KMS-11 (cell line): ENCODE results near the gene EFNA4.

Experiments used
- H2AFZ ChIP-seq: fragments of 200-600 bp; sonication (generic); 2 replicates; pipeline ENCODE4 v1.6.1; 2016; ENCODE audit warnings: antibody characterized with exemption, mixed run types, low read depth
- H3K27ac ChIP-seq: fragments of 200-600 bp; sonication (generic); 2 replicates; pipeline ENCODE4 v1.6.1; 2016; ENCODE audit warnings: mild to moderate bottlenecking, mixed run types
- H3K27me3 ChIP-seq: fragments of 200-600 bp; sonication (generic); 2 replicates; pipeline ENCODE4 v1.6.1; 2017; ENCODE audit warnings: mild to moderate bottlenecking, low read depth, mixed run types, moderate library complexity; ENCODE audit not compliant: insufficient read depth
- H3K36me3 ChIP-seq: fragments of 200-600 bp; sonication (generic); 2 replicates; pipeline ENCODE4 v1.6.1; 2017; ENCODE audit warnings: mild to moderate bottlenecking, mixed run types; ENCODE audit not compliant: insufficient read depth
- H3K4me1 ChIP-seq: fragments of 200-600 bp; sonication (generic); 2 replicates; pipeline ENCODE4 v1.6.1; 2016; ENCODE audit warnings: mild to moderate bottlenecking, low read depth, mixed run types; ENCODE audit not compliant: poor library complexity, severe bottlenecking
- H3K4me2 ChIP-seq: fragments of 200-600 bp; sonication (generic); 2 replicates; pipeline ENCODE4 v1.7.0; 2016; ENCODE audit warnings: mild to moderate bottlenecking, mixed run types
- H3K4me3 ChIP-seq: fragments of 200-600 bp; sonication (generic); IDR thresholded peaks from 2 replicates; pipeline ENCODE4 v1.6.1; 2017; ENCODE audit warnings: low read depth, low read length, mixed read lengths; ENCODE audit not compliant: insufficient read depth
- H3K79me2 ChIP-seq: fragments of 200-600 bp; sonication (generic); 2 replicates; pipeline ENCODE4 v1.6.1; 2016; ENCODE audit warnings: low read depth, mixed run types; ENCODE audit not compliant: insufficient read depth
- H3K9ac ChIP-seq: fragments of 200-600 bp; sonication (generic); 2 replicates; pipeline ENCODE4 v1.6.1; 2016; ENCODE audit warnings: mild to moderate bottlenecking, mixed run types
- H4K20me1 ChIP-seq: fragments of 200-600 bp; sonication (generic); 2 replicates; pipeline ENCODE4 v1.6.1; 2016; ENCODE audit warnings: mild to moderate bottlenecking, mixed run types; ENCODE audit not compliant: insufficient read depth
- CTCF ChIP-seq: fragments of 200-600 bp; sonication (generic); conservative IDR thresholded peaks from 2 replicates; pipeline ENCODE4 v1.6.1; 2017; ENCODE audit warnings: low read depth, mild to moderate bottlenecking, antibody characterized with exemption, low read length, moderate library complexity, mixed read lengths

EFNA4 gene

DNA sequence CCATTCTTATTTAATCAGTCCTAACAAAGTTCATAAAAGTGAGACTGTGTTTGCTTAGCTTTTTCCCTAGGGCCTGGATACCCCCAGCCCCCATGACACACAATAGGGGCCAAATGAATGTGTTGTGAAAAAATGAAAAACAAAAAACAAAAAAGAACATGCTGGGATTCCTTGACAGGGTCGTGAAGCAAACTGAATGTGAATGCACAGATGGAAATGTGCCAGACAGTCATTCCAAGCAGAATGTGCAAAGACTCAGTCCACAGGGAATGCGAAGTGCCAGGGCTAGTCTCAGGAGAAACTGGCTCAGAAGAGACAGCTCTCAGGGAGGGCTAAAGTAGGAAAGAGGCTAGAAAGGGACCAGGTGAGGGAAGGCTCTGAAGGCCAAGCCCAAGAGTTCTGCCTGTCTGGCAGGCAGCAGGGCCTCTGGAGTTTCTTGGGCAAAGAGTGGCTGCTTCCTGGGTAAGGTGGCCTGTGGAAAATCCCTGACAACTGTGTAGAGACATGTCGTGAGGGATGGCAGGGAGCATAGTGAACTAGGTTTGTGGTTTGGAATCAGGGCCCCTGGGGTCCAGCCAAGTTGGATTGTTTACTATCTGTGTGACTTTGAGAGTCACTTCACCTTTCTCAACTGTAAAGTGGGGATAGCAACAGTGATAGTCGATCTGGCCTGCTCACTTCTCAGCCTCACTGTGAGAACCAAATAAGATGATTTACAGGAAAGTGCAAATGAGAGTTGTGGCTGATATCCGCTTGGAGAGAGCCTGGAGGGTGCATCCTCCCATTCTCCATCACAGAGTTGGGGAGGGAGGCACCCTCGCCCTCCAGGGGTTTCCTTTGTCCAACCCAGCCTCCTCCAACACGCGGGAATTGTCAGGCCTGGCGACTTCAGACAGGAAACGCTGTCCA is 13.6 kb upstream of the EFNA4 start:
- H4K20me1 ChIP-seq = no peaks in the 10 kb centered on the region
- peak overlapping the region; percentile 94 for H3K4me3 ChIP-seq
- peak overlapping the region; percentile 51 for H3K9ac ChIP-seq
- H3K27ac ChIP-seq = peak overlapping the region; percentile 77
- no peaks in the 10 kb centered on the region; the same call in 1 of the 2 replicates for H3K36me3 ChIP-seq
- H3K4me2 ChIP-seq = peak overlapping the region; percentile 67
- H3K27me3 ChIP-seq = no peaks in the 10 kb centered on the region
- peaks cover 13% of the 10 kb centered on the region; the same call in 1 of the 2 replicates for H3K79me2 ChIP-seq
- peaks cover 51% of the 10 kb centered on the region for H3K4me1 ChIP-seq
- H2AFZ ChIP-seq = peak overlapping the region; percentile 90
- TF ChIP-seq CTCF = no peak

DNA sequence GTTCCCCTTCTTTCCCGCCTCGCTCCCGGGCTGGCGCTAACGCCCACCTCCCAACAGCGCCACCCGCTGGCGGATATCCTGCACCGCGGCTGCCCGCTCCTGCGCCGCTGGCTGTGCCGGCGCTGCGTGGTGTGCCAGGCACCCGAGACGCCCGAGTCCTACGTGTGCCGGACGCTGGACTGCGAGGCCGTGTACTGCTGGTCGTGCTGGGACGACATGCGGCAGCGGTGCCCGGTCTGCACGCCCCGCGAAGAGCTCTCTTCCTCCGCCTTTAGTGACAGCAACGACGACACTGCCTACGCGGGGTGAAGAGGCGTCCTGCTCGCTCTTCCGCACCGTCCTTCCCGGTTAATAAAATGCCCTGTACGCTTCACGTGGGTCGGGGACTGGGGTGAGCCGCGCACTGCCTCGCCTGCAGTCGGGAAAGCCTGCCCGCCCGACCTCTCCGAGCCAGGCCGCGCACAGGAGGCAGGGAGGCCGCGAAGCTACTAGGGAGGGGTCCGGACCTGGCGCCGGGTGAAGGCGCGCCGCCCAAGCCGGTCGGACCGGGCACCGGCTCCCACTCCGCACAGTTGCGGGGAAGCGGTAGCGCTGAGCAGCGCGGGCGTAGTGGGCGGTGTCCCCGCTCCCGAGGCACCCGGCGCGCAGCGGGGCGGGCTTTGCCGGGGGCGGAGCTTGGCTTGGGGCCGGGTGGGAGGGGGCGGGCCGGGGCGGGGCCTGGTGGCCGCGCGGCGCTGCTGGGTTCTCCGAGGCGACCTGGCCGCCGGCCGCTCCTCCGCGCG is 12.8 kb upstream of the EFNA4 start, which contains the start of gene ADAM15:
Gene ADAM15 (plus strand): TSS at position 757 of the 782 bp plus-strand sequence. CDS start 71 bp downstream, outside the sequence.
- no peaks in the 10 kb centered on the region for H4K20me1 ChIP-seq
- peaks cover 13% of the 10 kb centered on the region; the same call in 1 of the 2 replicates for H3K79me2 ChIP-seq
- peak within 1 kb of the TSS; percentile 77 for H3K27ac ChIP-seq
- no peaks in the 10 kb centered on the region; the same call in 1 of the 2 replicates for H3K36me3 ChIP-seq
- H3K4me2 ChIP-seq = peak within 1 kb of the TSS; percentile 92
- H2AFZ ChIP-seq = peak within 1 kb of the TSS; percentile 90
- peak; percentile 100 for TF ChIP-seq CTCF
- no peaks in the 10 kb centered on the region for H3K27me3 ChIP-seq
- peak within 1 kb of the TSS; percentile 98 for H3K4me3 ChIP-seq
- H3K4me1 ChIP-seq = peaks cover 43% of the 10 kb centered on the region
- H3K9ac ChIP-seq = peak within 1 kb of the TSS; percentile 59

DNA sequence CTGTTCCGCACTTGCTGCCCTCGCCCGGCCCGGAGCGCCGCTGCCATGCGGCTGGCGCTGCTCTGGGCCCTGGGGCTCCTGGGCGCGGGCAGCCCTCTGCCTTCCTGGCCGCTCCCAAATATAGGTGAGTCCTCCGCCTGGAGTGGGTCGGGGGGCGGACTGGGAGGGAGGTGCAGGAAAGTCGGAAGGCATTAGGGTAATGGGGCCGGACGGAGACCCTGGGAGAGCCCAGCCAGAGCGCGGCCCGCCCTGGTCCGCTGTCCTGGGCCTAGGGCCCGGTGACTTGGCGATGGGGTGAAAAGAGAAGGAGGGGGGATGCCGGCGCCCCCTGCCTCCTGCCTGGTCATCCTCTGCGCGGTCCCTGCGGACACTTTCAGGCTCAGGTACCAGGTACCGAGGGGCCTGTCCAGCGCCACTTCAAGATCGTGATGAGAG is 12.2 kb upstream of the EFNA4 start:
- Histone ChIP-seq H3K4me2 (peak overlapping the region; percentile 92), H3K4me1 (peaks cover 41% of the 10 kb centered on the region), H4K20me1 (no peaks in the 10 kb centered on the region), H3K79me2 (peaks cover 13% of the 10 kb centered on the region; the same call in 1 of the 2 replicates), H3K27me3 (no peaks in the 10 kb centered on the region), H3K36me3 (no peaks in the 10 kb centered on the region; the same call in 1 of the 2 replicates), H3K9ac (peak overlapping the region; percentile 59; the same call in 1 of the 2 replicates), H2AFZ (peak overlapping the region; percentile 84), H3K4me3 (peak overlapping the region; percentile 98), H3K27ac (peak overlapping the region; percentile 27; the same call in 1 of the 2 replicates)
- TF ChIP-seq CTCF = no peak

GRCh38 chr1:155051777-155052398 is 11.7 kb upstream of the EFNA4 start:
- Histone ChIP-seq H3K27me3 (no peaks in the 10 kb centered on the region), H3K4me2 (peak overlapping the region; percentile 92), H3K4me3 (peak overlapping the region; percentile 98), H3K36me3 (no peaks in the 10 kb centered on the region; the same call in 1 of the 2 replicates), H3K79me2 (peaks cover 13% of the 10 kb centered on the region; the same call in 1 of the 2 replicates), H3K27ac (peak overlapping the region; percentile 27; the same call in 1 of the 2 replicates), H2AFZ (peak overlapping the region; percentile 84), H3K4me1 (peaks cover 41% of the 10 kb centered on the region), H4K20me1 (no peaks in the 10 kb centered on the region), H3K9ac (peak overlapping the region; percentile 59; the same call in 1 of the 2 replicates)
- no peak for TF ChIP-seq CTCF
